Liver (tissue), 9 donors: ENCODE measurements around the gene COLEC12. TPM values are rescaled to one million over a fixed set of nuclear protein-coding genes. Genes with fewer than 3 reads are reported as not detected.

Experiments used
- DNase-seq: peaks from one replicate; pipeline ENCODE4 v3.0.0-alpha.2; 2017; ENCODE audit warnings: low spot score
- H3K27ac ChIP-seq, 2 donors: one replicate each; pipeline ENCODE4 v1.7.0; 2013; ENCODE audit warnings: inconsistent platforms in 2 of 2, low read length in 2 of 2, control low read depth in 1 of 2, low read depth in 1 of 2, mild to moderate bottlenecking in 1 of 2
- H3K27me3 ChIP-seq, 4 donors: one replicate each; pipeline versions ENCODE4 v1.6.1 to v1.7.0; 2013; ENCODE audit warnings: low read length in 3 of 4, inconsistent platforms in 1 of 4, mild to moderate bottlenecking in 1 of 4, moderate library complexity in 1 of 4; ENCODE audit not compliant: control insufficient read depth in 4 of 4, insufficient read depth in 4 of 4
- H3K36me3 ChIP-seq, 4 donors: one replicate each; pipeline versions ENCODE4 v1.6.1 to v1.7.0; 2013; ENCODE audit warnings: low read length in 3 of 4, mild to moderate bottlenecking in 3 of 4, low read depth in 1 of 4, moderate library complexity in 1 of 4; ENCODE audit not compliant: control insufficient read depth in 4 of 4, insufficient read depth in 3 of 4
- H3K4me1 ChIP-seq, 4 donors: one replicate each; pipeline versions ENCODE4 v1.6.1 to v1.7.0; 2013; ENCODE audit warnings: low read length in 3 of 4, mild to moderate bottlenecking in 3 of 4, moderate library complexity in 1 of 4; ENCODE audit not compliant: control insufficient read depth in 4 of 4, insufficient read depth in 4 of 4
- H3K4me3 ChIP-seq, 3 donors: one replicate each; pipeline versions ENCODE4 v1.6.1 to v1.7.0; 2013; ENCODE audit warnings: low read length in 3 of 3, control low read depth in 1 of 3, low read depth in 1 of 3, mild to moderate bottlenecking in 1 of 3
- H3K9ac ChIP-seq, 2 donors: one replicate each; pipeline ENCODE4 v1.7.0; 2013; ENCODE audit warnings: low read length in 2 of 2, mild to moderate bottlenecking in 2 of 2, moderate library complexity in 2 of 2, control low read depth in 1 of 2, low read depth in 1 of 2
- H3K9me3 ChIP-seq, 4 donors: one replicate each; pipeline versions ENCODE4 v1.6.1 to v1.7.0; 2013; ENCODE audit warnings: low read length in 3 of 4; ENCODE audit not compliant: control insufficient read depth in 4 of 4
- ATF3 ChIP-seq: IDR thresholded peaks from 2 replicates; pipeline ENCODE4 v1.6.1; 2016; ENCODE audit warnings: antibody characterized with exemption
- CTCF ChIP-seq: fragments of 150-350 bp; IDR thresholded peaks from 2 replicates; pipeline ENCODE4 v1.5.1; 2017; ENCODE audit warnings: improper control_type of control experiment, low read depth, low read length; ENCODE audit not compliant: missing input control
- EGR1 ChIP-seq, 2 donors: IDR thresholded peaks; 2 replicates each; pipeline ENCODE4 v1.6.1; 2016 to 2018; ENCODE audit warnings: antibody characterized with exemption in 2 of 2, low read depth in 2 of 2
- GABPA ChIP-seq, 2 donors: IDR thresholded peaks in 1 of 2; conservative IDR thresholded peaks in 1 of 2; 2 replicates each; pipeline ENCODE4 v1.6.1; 2016; ENCODE audit warnings: antibody characterized with exemption in 2 of 2, mild to moderate bottlenecking in 1 of 2, moderate library complexity in 1 of 2
- HNF4A ChIP-seq, 2 donors: conservative IDR thresholded peaks; 2 replicates each; pipeline ENCODE4 v1.6.1; 2016; ENCODE audit warnings: antibody characterized with exemption in 2 of 2, mild to moderate bottlenecking in 2 of 2
- HNF4G ChIP-seq: IDR thresholded peaks from 2 replicates; pipeline ENCODE4 v1.6.1; 2016; ENCODE audit warnings: antibody characterized with exemption
- JUND ChIP-seq, 2 donors: IDR thresholded peaks; 2 replicates each; pipeline ENCODE4 v1.6.1; 2016; ENCODE audit warnings: antibody characterized with exemption in 2 of 2
- MAX ChIP-seq: IDR thresholded peaks from 2 replicates; pipeline ENCODE4 v1.6.1; 2016; ENCODE audit warnings: antibody characterized with exemption
- NR2F2 ChIP-seq: IDR thresholded peaks from 2 replicates; pipeline ENCODE4 v1.6.1; 2016; ENCODE audit warnings: antibody characterized with exemption
- RAD21 ChIP-seq, 2 donors: IDR thresholded peaks; 2 replicates each; pipeline ENCODE4 v1.6.1; 2016; ENCODE audit warnings: antibody characterized with exemption in 2 of 2, mild to moderate bottlenecking in 2 of 2
- TAF1 ChIP-seq: conservative IDR thresholded peaks from 2 replicates; pipeline ENCODE4 v1.6.1; 2016; ENCODE audit warnings: antibody characterized with exemption, mild to moderate bottlenecking
- ZBTB33 ChIP-seq: IDR thresholded peaks from 2 replicates; pipeline ENCODE4 v1.6.1; 2016; ENCODE audit warnings: antibody characterized with exemption
- WGBS: extraction: QIAGEN DNeasy Blood & Tissue Kit; methylation state at CpG from one replicate; pipeline ENCODE4 v1.1.7; 2013; 5-methylcytosine and 5-hydroxymethylcytosine counted together
- polyA plus RNA-seq, 2 donors: library from polyadenylated mRNA; stranded (reverse) in 1 of 2; unstranded in 1 of 2; fragments of 200-250 nt in 1 of 2; fragments of >200 nt in 1 of 2; fragmentation: Nextera tagmentation in 1 of 2; extraction: Ambion mirVana in 1 of 2; gene quantifications; one replicate each; pipeline versions ENCODE4 v1.2.1 to v1.2.3, GENCODE V29; 2013 to 2015
- total RNA-seq, 2 donors: library from RNA; depleted of rRNA; stranded (reverse); fragments of >200 nt; gene quantifications; one replicate each; pipeline ENCODE4 v1.2.3, GENCODE V29; 2014
- donor health status: healthy.
- donor health status: healthy.
- donor health status: healthy.
- donor health status: healthy.
- donor health status: healthy.

The COLEC12 gene
- total and polyA plus RNA-seq, 4 donors: 0.03 to 1.6 (median 0.28) TPM

- H3K4me1 ChIP-seq: no peaks in the 10 kb centered on the region
- H3K4me3 ChIP-seq: no peak overlapping the region
- 91% methylated on average over 6 of the region's 6 CpGs for WGBS
- peaks cover 0 to 3% (median 0%) of the 10 kb centered on the region in 4 donors for H3K27me3 ChIP-seq
- TF ChIP-seq EGR1 (IDR thresholded peaks at IDR 0.05; ENCODE audit: low read depth in 2 of 2): no peak
- TF ChIP-seq MAX: no peak
- TF ChIP-seq TAF1: no peak
- no peak overlapping the region for H3K27ac ChIP-seq
- no peak for DNase-seq
- no peaks in the 10 kb centered on the region for H3K9me3 ChIP-seq
- no peaks in the 10 kb centered on the region for H3K36me3 ChIP-seq
- H3K9ac ChIP-seq: no peak overlapping the region
Observed at GRCh38 chr18:365651-366050, 134.8 kb downstream of the COLEC12 start.

GRCh38 chr18:364256-364826 lies 136.2 kb downstream of the COLEC12 start:
- Histone ChIP-seq H3K27me3 (peaks cover 0 to 5% (median 0%) of the 10 kb centered on the region in 4 donors), H3K9me3 (no peaks in the 10 kb centered on the region), H3K4me1 (no peaks in the 10 kb centered on the region), H3K27ac (no peak overlapping the region), H3K4me3 (no peak overlapping the region), H3K36me3 (no peaks in the 10 kb centered on the region), H3K9ac (no peak overlapping the region)
- TF ChIP-seq NR2F2 (no peak), ATF3 (no peak), EGR1 (IDR thresholded peaks at IDR 0.05; ENCODE audit: low read depth in 2 of 2) (no peak), HNF4G (no peak), ZBTB33 (no peak), HNF4A (conservative IDR thresholded peaks at IDR 0.05) (no peak), RAD21 (IDR thresholded peaks at IDR 0.05) (no peak), GABPA (IDR thresholded peaks at IDR 0.05 in 1 of 2, conservative IDR thresholded peaks at IDR 0.05 in 1 of 2) (no peak), CTCF (no peak), MAX (no peak), JUND (IDR thresholded peaks at IDR 0.05) (no peak)
- 41% methylated on average over 2 of the region's 2 CpGs for WGBS
- no peak for DNase-seq
